Hematopoietic multipotent progenitor cell (in vitro differentiated cells): ENCODE data around the gene CSTB. TPM values are rescaled to one million over a fixed set of nuclear protein-coding genes. Genes with fewer than 3 reads are reported as not detected.

Experiments used
- DNase-seq, 3 donors: peaks; one replicate each; pipeline ENCODE4 v3.0.0-alpha.2; 2011 to 2015; ENCODE audit warnings: low read depth in 2 of 3, low spot score in 2 of 3
- total RNA-seq: library from RNA; depleted of rRNA; stranded (reverse); fragments of >200 nt; gene quantifications from one replicate; pipeline ENCODE4 v1.2.3, GENCODE V29; 2012

Gene CSTB
- total RNA-seq, 1 donor, result 7.3 TPM

- no peak for DNase-seq
Measured at GRCh38 chr21:43811262-43812105, 35.4 kb upstream of the CSTB start.

GRCh38 chr21:43810505-43811261 is 34.6 kb upstream of the CSTB start:
- DNase-seq, result peak; percentile 64 to 87 (median 76)

GRCh38 chr21:43809853-43810504 is 33.9 kb upstream of the CSTB start:
- DNase-seq, result no peak

- no peak for DNase-seq
Measured at GRCh38 chr21:43809346-43809799, 33.3 kb upstream of the CSTB start.

- no peak for DNase-seq
Measured at GRCh38 chr21:43808832-43809251, 32.7 kb upstream of the CSTB start.

- no peak for DNase-seq
Measured at GRCh38 chr21:43808367-43808766, 32.3 kb upstream of the CSTB start.

- DNase-seq, result no peak
Measured at GRCh38 chr21:43806017-43806710, 30.1 kb upstream of the CSTB start.

GRCh38 chr21:43805275-43805800 is 29.2 kb upstream of the CSTB start:
- DNase-seq, result peak in 2 of 3 donors; percentile 62 to 84

GRCh38 chr21:43803558-43804300 is 27.6 kb upstream of the CSTB start:
- DNase-seq, result no peak

GRCh38 chr21:43802713-43803313 is 26.7 kb upstream of the CSTB start:
- DNase-seq, result no peak

- no peak for DNase-seq
Measured at GRCh38 chr21:43801006-43801783, 25.1 kb upstream of the CSTB start.

GRCh38 chr21:43800566-43800965 is 24.5 kb upstream of the CSTB start:
- DNase-seq, result no peak

- no peak for DNase-seq
Measured at GRCh38 chr21:43800124-43800523, 24.0 kb upstream of the CSTB start.

GRCh38 chr21:43799301-43799840 is 23.3 kb upstream of the CSTB start:
- no peak for DNase-seq

- no peak for DNase-seq
Measured at GRCh38 chr21:43797925-43798715, 22.0 kb upstream of the CSTB start.

GRCh38 chr21:43797415-43797814 is 21.3 kb upstream of the CSTB start:
- no peak for DNase-seq

- no peak for DNase-seq
Measured at GRCh38 chr21:43794857-43795256, 18.7 kb upstream of the CSTB start.
